Heart left ventricle (tissue), 13 donors: ENCODE results near the gene GTPBP10.

ENCODE experiments used
- CTCF ChIP-seq, 12 donors: fragments of 200-600 bp; sonication (generic) in 4 of 12; IDR thresholded peaks; one replicate each; pipeline versions ENCODE4 v1.5.0 to v1.8.0; 2018 to 2022; ENCODE audit warnings: antibody characterized with exemption in 12 of 12, mild to moderate bottlenecking in 5 of 12
- POLR2A ChIP-seq, 2 donors: fragments of 450-650 bp; IDR thresholded peaks; one replicate each; pipeline ENCODE4 v1.6.1; 2017; ENCODE audit warnings: antibody characterized with exemption in 2 of 2, mild to moderate bottlenecking in 2 of 2, moderate library complexity in 2 of 2
- donor health status: ischemic (EF 13 %, LVEDD 7.1; RV severe dilation, severe dysfunction).
- donor health status: DM: no; HTN: yes; CAD: no.
- donor health status: DM: no; HTN: no; CAD: no.
- donor health status: ischemic (EF 25% LVEDD 6.9; RV normal size, moderate dysfunction).
- donor health status: ischemic (EF 25% LVEDD 5.7; RV mildly dilated, moderate dysfunction).
- donor health status: ischemic (EF 35%, LVEDD 5.7; RV mildly dilated, moderate dysfunction).
- donor health status: nonischemic (EF 11% LVEDD 7.7; RV severe dilation, severe dysfunction).
- donor health status: DM: yes; HTN: yes; CAD: no.
- donor health status: PGD.
- donor health status: ischemic (EF 29% LVEDD 5.4; RV normal size, mild dysfunction).
- donor health status: nonischemic (EF 23%, LVEDD 6.1; RV moderate dilation, normal function).

DNA sequence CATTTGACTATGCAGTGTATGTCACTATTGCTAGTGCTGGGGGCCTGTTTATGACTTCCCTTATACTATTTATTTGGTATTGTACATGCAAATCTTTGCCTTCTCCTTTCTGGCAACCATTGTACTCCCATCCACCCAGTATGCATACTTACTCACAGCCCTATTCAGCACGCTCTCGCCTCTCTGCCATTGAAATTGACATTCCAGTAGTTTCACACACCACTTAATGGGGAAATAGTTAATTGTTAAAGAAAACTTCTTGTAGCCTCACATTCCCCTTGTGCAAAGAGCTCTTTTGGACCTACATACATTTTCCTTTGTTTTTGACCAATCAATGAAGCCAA, 66.6 kb downstream of the GTPBP10 start:
- TF ChIP-seq CTCF (IDR thresholded peaks at IDR 0.05) = no peak
- TF ChIP-seq POLR2A (IDR thresholded peaks at IDR 0.05) = no peak
